ENCODE data around the gene VAV2.

Gene VAV2

DNA sequence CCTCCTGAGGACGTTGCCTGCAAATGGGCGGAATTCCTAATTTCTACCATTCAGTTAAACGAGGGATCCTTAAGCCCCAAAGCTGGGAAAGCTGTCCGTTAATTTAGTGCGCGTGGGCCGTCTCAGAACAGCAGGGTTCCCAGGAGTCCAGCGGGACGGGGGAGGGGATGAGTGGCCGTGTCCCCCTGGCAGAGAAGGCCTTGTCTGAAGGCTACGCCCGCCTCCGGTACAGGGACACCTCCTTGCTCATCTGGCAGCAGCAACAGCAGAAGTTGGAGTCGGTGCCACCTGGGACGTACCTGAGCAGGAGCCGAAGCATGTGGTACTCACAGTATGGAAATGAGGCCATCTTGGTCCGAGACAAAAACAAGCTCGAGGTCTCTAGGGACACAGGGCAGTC is 34.5 kb upstream of the VAV2 start:
- TF ChIP-seq, protein P1, sequence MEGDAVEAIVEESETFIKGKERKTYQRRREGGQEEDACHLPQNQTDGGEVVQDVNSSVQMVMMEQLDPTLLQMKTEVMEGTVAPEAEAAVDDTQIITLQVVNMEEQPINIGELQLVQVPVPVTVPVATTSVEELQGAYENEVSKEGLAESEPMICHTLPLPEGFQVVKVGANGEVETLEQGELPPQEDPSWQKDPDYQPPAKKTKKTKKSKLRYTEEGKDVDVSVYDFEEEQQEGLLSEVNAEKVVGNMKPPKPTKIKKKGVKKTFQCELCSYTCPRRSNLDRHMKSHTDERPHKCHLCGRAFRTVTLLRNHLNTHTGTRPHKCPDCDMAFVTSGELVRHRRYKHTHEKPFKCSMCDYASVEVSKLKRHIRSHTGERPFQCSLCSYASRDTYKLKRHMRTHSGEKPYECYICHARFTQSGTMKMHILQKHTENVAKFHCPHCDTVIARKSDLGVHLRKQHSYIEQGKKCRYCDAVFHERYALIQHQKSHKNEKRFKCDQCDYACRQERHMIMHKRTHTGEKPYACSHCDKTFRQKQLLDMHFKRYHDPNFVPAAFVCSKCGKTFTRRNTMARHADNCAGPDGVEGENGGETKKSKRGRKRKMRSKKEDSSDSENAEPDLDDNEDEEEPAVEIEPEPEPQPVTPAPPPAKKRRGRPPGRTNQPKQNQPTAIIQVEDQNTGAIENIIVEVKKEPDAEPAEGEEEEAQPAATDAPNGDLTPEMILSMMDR (IDR thresholded peaks at IDR 0.05; ENCODE audit: insufficient read depth, missing control alignments): no peak
- FAIRE-seq (no peak), DNase-seq (ENCODE audit: insufficient read length, low spot score) (no peak)

DNA sequence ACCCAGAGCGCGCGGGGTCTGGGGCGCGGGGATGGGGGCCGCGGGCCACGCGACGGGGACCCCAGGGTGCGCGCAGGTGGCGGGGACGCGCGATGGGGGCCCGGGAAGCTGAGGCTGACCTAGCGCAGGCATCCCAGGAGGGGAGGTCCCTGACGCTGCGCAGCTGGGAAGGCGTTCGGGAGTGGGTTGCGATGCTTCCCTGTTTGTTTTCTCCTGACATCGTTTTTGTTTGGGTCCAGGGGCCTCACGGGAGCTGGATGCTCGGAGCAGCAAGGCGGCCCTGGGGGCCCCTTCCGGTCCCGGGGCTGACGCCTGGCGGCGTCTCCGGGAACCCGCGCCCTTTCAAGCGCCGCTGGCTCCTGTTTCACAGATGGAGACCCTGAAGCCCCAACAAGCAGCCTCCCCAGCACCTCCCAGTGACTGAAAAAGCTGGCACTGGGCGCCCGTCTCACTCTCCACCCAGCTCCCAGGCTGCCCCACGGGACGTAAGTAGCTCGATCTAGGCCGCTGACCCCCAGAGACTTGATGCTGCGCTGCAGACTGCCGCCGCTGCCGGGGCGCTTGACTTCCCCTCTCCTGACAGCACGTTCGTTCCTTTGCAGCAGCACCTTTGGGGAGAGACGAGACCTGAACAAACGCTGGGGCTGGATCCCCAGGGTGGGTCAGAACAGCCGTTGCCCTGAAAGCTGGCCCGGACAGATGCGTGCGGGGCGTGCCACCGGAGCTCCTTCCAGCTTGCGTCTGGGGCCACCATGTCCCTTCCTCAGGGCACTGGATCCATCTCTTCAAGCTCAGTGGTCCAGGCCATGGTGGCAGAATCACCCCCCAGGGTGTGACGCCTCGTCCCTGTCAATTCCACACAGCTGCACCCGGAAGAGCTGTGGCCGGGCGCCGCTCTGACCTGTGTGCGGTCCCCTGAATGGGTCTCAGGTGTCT is 33.8 kb upstream of the VAV2 start:
- DNase-seq (ENCODE audit: insufficient read length, low spot score) (no peak), FAIRE-seq (no peak)
- TF ChIP-seq, protein P1 (IDR thresholded peaks at IDR 0.05; ENCODE audit: insufficient read depth, missing control alignments): no peak

- FAIRE-seq (no peak), DNase-seq (ENCODE audit: insufficient read length, low spot score) (peak; percentile 90)
- TF ChIP-seq, protein P1 (IDR thresholded peaks at IDR 0.05; ENCODE audit: insufficient read depth, missing control alignments): no peak
These were observed 32.9 kb upstream of the VAV2 start, which contains the start of gene BRD3OS for GRCh38 chr9:134024828-134025605. Gene BRD3OS (plus strand): TSS chr9:134025481. CDS start chr9:134026748, 1,267 bp downstream.

GRCh38 chr9:134024214-134024792 is 32.2 kb upstream of the VAV2 start:
- TF ChIP-seq, protein P1 (IDR thresholded peaks at IDR 0.05; ENCODE audit: insufficient read depth, missing control alignments): no peak
- DNase-seq (ENCODE audit: insufficient read length, low spot score): no peak
- no peak for FAIRE-seq

GRCh38 chr9:134014946-134015345 is 22.8 kb upstream of the VAV2 start:
- no peak for FAIRE-seq
- no peak for DNase-seq (ENCODE audit: insufficient read length, low spot score)
- TF ChIP-seq, protein P1 (IDR thresholded peaks at IDR 0.05; ENCODE audit: insufficient read depth, missing control alignments): no peak

DNA sequence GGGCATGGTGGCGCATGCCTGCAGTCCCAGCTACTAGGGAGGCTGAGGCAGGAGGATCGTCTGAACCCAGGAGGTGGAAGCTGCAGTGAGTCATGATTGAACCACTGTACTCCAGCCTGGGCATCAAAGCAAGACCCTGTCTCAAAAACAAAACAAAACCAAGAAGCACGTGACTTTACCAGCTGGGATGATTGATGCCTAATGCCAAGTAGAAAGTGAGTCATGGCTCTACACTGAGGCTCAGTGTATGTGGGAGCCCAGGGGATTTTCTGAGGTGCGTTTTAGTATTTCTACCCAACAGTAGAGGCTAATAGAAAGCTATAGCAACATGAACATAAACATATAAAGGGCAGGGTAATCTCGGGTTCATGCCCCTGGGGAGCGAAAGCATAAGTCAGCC is 19.3 kb upstream of the VAV2 start:
- TF ChIP-seq, protein P1 (IDR thresholded peaks at IDR 0.05; ENCODE audit: insufficient read depth, missing control alignments): no peak
- FAIRE-seq (no peak), DNase-seq (ENCODE audit: insufficient read length, low spot score) (no peak)

Measured in D721Med (cell line).